ENCODE results near the gene ATF7IP2.

DNA sequence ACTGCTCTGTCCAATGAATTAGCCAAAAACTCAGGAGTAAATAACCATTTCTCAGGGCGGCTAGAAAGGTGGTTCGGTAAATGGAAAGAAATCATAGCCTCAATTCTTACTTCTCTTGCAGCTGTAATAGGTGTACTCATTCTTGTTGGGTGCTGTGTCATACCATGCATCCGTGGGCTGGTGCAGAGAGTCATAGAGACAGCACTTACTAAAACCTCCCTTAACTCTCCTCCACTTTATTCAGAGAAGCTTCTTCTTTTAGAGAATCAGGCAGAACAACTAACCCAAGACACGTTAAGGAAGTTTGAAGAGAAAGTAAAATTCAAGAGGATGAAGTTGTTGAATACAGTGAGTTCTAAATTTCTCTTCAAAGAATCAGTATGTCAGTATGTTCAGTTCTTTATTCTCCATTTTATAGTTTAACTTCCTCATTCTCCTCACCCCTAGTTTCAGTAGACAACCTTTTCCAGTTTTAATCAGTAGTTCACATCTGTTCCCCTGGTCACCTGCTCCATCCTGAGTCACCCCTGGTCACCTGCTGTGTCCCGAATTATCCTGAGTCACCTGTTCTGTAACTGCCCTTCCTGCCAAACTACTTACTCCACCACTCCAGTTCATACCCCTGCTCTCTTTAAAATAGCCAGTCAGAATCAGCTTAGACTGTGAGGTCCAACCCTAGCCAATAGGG is 108.6 kb downstream of the ATF7IP2 start:
- no peak for TF ChIP-seq GATA2 (IDR thresholded peaks at IDR 0.05; ENCODE audit: low read depth, low read length)
- TF ChIP-seq GATA3 (IDR thresholded peaks at IDR 0.05; ENCODE audit: low read depth, low read length) = no peak

Measured in SH-SY5Y (cell line).